GM12891 (cell line): Measurements from ENCODE around the gene SKIDA1.

Experiments
- DNase-seq: peaks from one replicate; pipeline ENCODE4 v3.0.0; 2011; ENCODE audit warnings: low spot score; ENCODE audit not compliant: insufficient read length
- FAIRE-seq: peaks from 2 replicates; lab custom pipeline; 2011; peaks lifted over from hg19 to GRCh38; lab: Jason Lieb, UNC
- PAX5 ChIP-seq: IDR thresholded peaks from 2 replicates; pipeline ENCODE4 v1.6.1; 2011; ENCODE audit warnings: low read length, moderate library complexity, mild to moderate bottlenecking; ENCODE audit not compliant: insufficient read depth, severe bottlenecking
- POLR2A ChIP-seq: IDR thresholded peaks from 2 replicates; pipeline ENCODE4 v1.6.1; 2011; ENCODE audit warnings: low read depth, low read length, control low read depth
- POLR2AphosphoS5 ChIP-seq: IDR thresholded peaks from 2 replicates; pipeline ENCODE4 v1.6.1; 2011; ENCODE audit warnings: low read depth, low read length, control low read depth
- POU2F2 ChIP-seq: IDR thresholded peaks from 2 replicates; pipeline ENCODE4 v1.6.1; 2011; ENCODE audit warnings: low read depth, mild to moderate bottlenecking, control low read depth, low read length, moderate library complexity
- SPI1 ChIP-seq: IDR thresholded peaks from 2 replicates; pipeline ENCODE4 v1.6.1; 2011; ENCODE audit warnings: low read depth, low read length, control low read depth
- TAF1 ChIP-seq: IDR thresholded peaks from 2 replicates; pipeline ENCODE4 v1.6.1; 2011; ENCODE audit warnings: low read depth, low read length, control low read depth

SKIDA1 gene

GRCh38 chr10:21517134-21518031 is 8.1 kb downstream of the SKIDA1 start:
- TF ChIP-seq POU2F2 (no peak), TAF1 (no peak), PAX5 (no peak), SPI1 (no peak)
- DNase-seq: no peak
- FAIRE-seq: peak; percentile 74

- FAIRE-seq (no peak), DNase-seq (no peak)
- TF ChIP-seq POLR2A (no peak), PAX5 (no peak), TAF1 (no peak), SPI1 (no peak), POLR2AphosphoS5 (no peak), POU2F2 (no peak)
Measured at GRCh38 chr10:21516242-21517131, 9.0 kb downstream of the SKIDA1 start.

- no peak for DNase-seq
- FAIRE-seq: no peak
- TF ChIP-seq SPI1 (no peak), POLR2AphosphoS5 (no peak), POU2F2 (no peak), POLR2A (no peak), TAF1 (no peak), PAX5 (no peak)
Measured at GRCh38 chr10:21515361-21516241, 9.9 kb downstream of the SKIDA1 start.

- TF ChIP-seq POLR2A (no peak), SPI1 (no peak), POU2F2 (no peak), PAX5 (no peak), TAF1 (no peak), POLR2AphosphoS5 (no peak)
- FAIRE-seq (no peak), DNase-seq (no peak)
Measured at GRCh38 chr10:21514818-21515351, 10.6 kb downstream of the SKIDA1 start.

GRCh38 chr10:21514129-21514817 is 11.2 kb downstream of the SKIDA1 start:
- TF ChIP-seq SPI1 (no peak), PAX5 (no peak), TAF1 (no peak), POLR2AphosphoS5 (no peak), POLR2A (no peak), POU2F2 (no peak)
- DNase-seq (no peak), FAIRE-seq (no peak)

- FAIRE-seq (no peak), DNase-seq (no peak)
- TF ChIP-seq TAF1: no peak
- TF ChIP-seq PAX5: no peak
- TF ChIP-seq SPI1: no peak
Measured at GRCh38 chr10:21513405-21513788, 12.1 kb downstream of the SKIDA1 start.

GRCh38 chr10:21512573-21513404 is 12.7 kb downstream of the SKIDA1 start:
- no peak for TF ChIP-seq TAF1
- TF ChIP-seq POU2F2: no peak
- DNase-seq (no peak), FAIRE-seq (no peak)
